Pons (tissue), 1 donor: ENCODE results near the gene PACRGL.

Experiments used
- DNase-seq: peaks from one replicate; pipeline ENCODE4 v3.0.0-alpha.2; 2016; ENCODE audit warnings: low spot score

PACRGL gene

GRCh38 chr4:20700007-20700761 is at the start of gene PACRGL:
PACRGL (plus strand) TSS chr4:20700458; CDS start chr4:20704482, 4,024 bp downstream.
- DNase-seq, result peak; percentile 91

- DNase-seq, result no peak
Measured at GRCh38 chr4:20652226-20652885, 47.9 kb upstream of the PACRGL start.

- peak; percentile 35 for DNase-seq
Measured at GRCh38 chr4:20658456-20658855, 41.8 kb upstream of the PACRGL start.

GRCh38 chr4:20662851-20663250 is 37.4 kb upstream of the PACRGL start:
- DNase-seq, result no peak

- DNase-seq, result no peak
Measured at GRCh38 chr4:20666012-20666860, 34.0 kb upstream of the PACRGL start.

GRCh38 chr4:20672262-20672661 is 28.0 kb upstream of the PACRGL start:
- no peak for DNase-seq

- no peak for DNase-seq
Measured at GRCh38 chr4:20675786-20676185, 24.5 kb upstream of the PACRGL start.

- DNase-seq, result no peak
Measured at GRCh38 chr4:20676501-20677197, 23.6 kb upstream of the PACRGL start.

GRCh38 chr4:20678400-20678799 is 21.9 kb upstream of the PACRGL start:
- DNase-seq, result no peak

GRCh38 chr4:20679951-20680350 is 20.3 kb upstream of the PACRGL start:
- DNase-seq, result no peak

GRCh38 chr4:20680736-20681135 is 19.5 kb upstream of the PACRGL start:
- DNase-seq, result no peak

GRCh38 chr4:20681271-20681670 is 19.0 kb upstream of the PACRGL start:
- no peak for DNase-seq

GRCh38 chr4:20682853-20683252 is 17.4 kb upstream of the PACRGL start:
- DNase-seq, result no peak

- DNase-seq, result no peak
Measured at GRCh38 chr4:20683766-20684165, 16.5 kb upstream of the PACRGL start.

- DNase-seq, result peak; percentile 70
Measured at GRCh38 chr4:20684852-20685763, 15.2 kb upstream of the PACRGL start.

- DNase-seq, result no peak
Measured at GRCh38 chr4:20687864-20688263, 12.4 kb upstream of the PACRGL start.

- no peak for DNase-seq
Measured at GRCh38 chr4:20696815-20697214, 3.4 kb upstream of the PACRGL start.

- DNase-seq, result no peak
Measured at GRCh38 chr4:20698382-20698781, 1.9 kb upstream of the PACRGL start.

GRCh38 chr4:20698820-20699219 is 1.4 kb upstream of the PACRGL start:
- DNase-seq, result no peak

GRCh38 chr4:20711335-20711734 is 11.1 kb downstream of the PACRGL start:
- DNase-seq, result no peak

- no peak for DNase-seq
Measured at GRCh38 chr4:20723019-20723418, 22.8 kb downstream of the PACRGL start.
